ENCODE data around the gene CHST10.
A peak's percentile ranks its signal among the peaks of the same experiment; 100 is the strongest.
"Not testable (repeated sequence)": the region's sequence is repeated elsewhere in the genome, so short reads cannot be mapped to it uniquely, and the experiment has no call there.

The CHST10 gene

GRCh38 chr2:100416935-100417710, at the start of gene CHST10:
TSS of gene CHST10 (minus strand) at chr2:100417668. CDS start at chr2:100406675, 10,993 bp downstream.
- peak; percentile 52 to 81 for DNase-seq

GRCh38 chr2:100460904-100461530, 43.5 kb upstream of the CHST10 start:
- no peak for DNase-seq

GRCh38 chr2:100456357-100456756, 38.9 kb upstream of the CHST10 start:
- DNase-seq: not testable (repeated sequence)

- DNase-seq: no peak
These were observed 36.4 kb upstream of the CHST10 start for GRCh38 chr2:100453853-100454252.

GRCh38 chr2:100451734-100452133, 34.3 kb upstream of the CHST10 start:
- DNase-seq: no peak

GRCh38 chr2:100451092-100451491, 33.6 kb upstream of the CHST10 start:
- DNase-seq: no peak

GRCh38 chr2:100446696-100447095, 29.2 kb upstream of the CHST10 start:
- DNase-seq: no peak

- no peak for DNase-seq
These were observed 20.3 kb upstream of the CHST10 start for GRCh38 chr2:100437751-100438150.

GRCh38 chr2:100429726-100430125, 12.3 kb upstream of the CHST10 start:
- DNase-seq: no peak

GRCh38 chr2:100427627-100428258, 10.3 kb upstream of the CHST10 start:
- peak; percentile 36 to 50 for DNase-seq

GRCh38 chr2:100427111-100427510, 9.6 kb upstream of the CHST10 start:
- no peak for DNase-seq

- no peak for DNase-seq
These were observed 8.9 kb upstream of the CHST10 start for GRCh38 chr2:100426384-100426720.

- peak in 1 of 2 donors; percentile 8 for DNase-seq
These were observed 8.3 kb upstream of the CHST10 start for GRCh38 chr2:100425573-100426383.

GRCh38 chr2:100425107-100425506, 7.6 kb upstream of the CHST10 start:
- no peak for DNase-seq

GRCh38 chr2:100424277-100424875, 6.9 kb upstream of the CHST10 start:
- DNase-seq: no peak

GRCh38 chr2:100423631-100424030, 6.2 kb upstream of the CHST10 start:
- DNase-seq: no peak

GRCh38 chr2:100422320-100423055, 5.0 kb upstream of the CHST10 start:
- DNase-seq: no peak

GRCh38 chr2:100419915-100420314, 2.4 kb upstream of the CHST10 start:
- no peak for DNase-seq

GRCh38 chr2:100418406-100418962, 1.0 kb upstream of the CHST10 start:
- no peak for DNase-seq

- no peak for DNase-seq
These were observed 250 bp upstream of the CHST10 start for GRCh38 chr2:100417711-100418124.

GRCh38 chr2:100416397-100416934, 1.0 kb downstream of the CHST10 start:
- no peak for DNase-seq

All from hippocampal formation (tissue), 2 donors.